HCT116 (cell line): Measurements from ENCODE around the gene CSN1S1. TPM values are rescaled to one million over a fixed set of nuclear protein-coding genes. Genes with fewer than 3 reads are reported as not detected.

ENCODE experiments used
- ATAC-seq: fragments of 200-7000 bp; cut with Tn5 transposase; 2 replicates; pipeline ENCODE4 v1.9.1; 2020; ENCODE audit warnings: mild to moderate bottlenecking, moderate library complexity
- BruUV-seq: library from RNA; stranded (reverse); fragments of 400-500 nt; replicated peaks from 2 replicates; lab custom pipeline; 2021; lab: Mats Ljungman, UMichigan
- CTCF ChIA-PET: fragments of 300-600 bp; sonication (Branson Sonifier 250); formaldehyde crosslinking; loops from one replicate; lab custom pipeline; 2021; ENCODE audit warnings: antibody characterized with exemption; lab: Charles Lee
- POLR2A ChIA-PET: fragments of 300-600, 350-600 bp; sonication (Branson Sonifier 250); formaldehyde crosslinking; loops from one replicate; lab custom pipeline; 2021; ENCODE audit warnings: antibody characterized with exemption; lab: Charles Lee
- RAD21 ChIA-PET, 2 experiments: fragments of 300-600 bp; sonication (Branson Sonifier 250); formaldehyde crosslinking; loops; one replicate each; lab custom pipeline; 2023; ENCODE audit warnings: low total read pairs in 2 of 2; ENCODE audit not compliant: uncharacterized antibody in 2 of 2, unreplicated experiment in 2 of 2, low non-redundant PET in 1 of 2; lab: Charles Lee
- DNase-seq: peaks from one replicate; pipeline ENCODE4 v3.0.0-alpha.2; 2010; ENCODE audit warnings: low read depth, low spot score
- H2AFZ ChIP-seq: fragments of 200-600 bp; shearing (Covaris generic), sonication (generic); 2 replicates; pipeline ENCODE4 v1.6.1; 2017; ENCODE audit warnings: low read depth, mixed run types, mixed read lengths, antibody characterized with exemption, low read length; ENCODE audit not compliant: poor library complexity, severe bottlenecking
- H3K27ac ChIP-seq: 2 replicates; pipeline ENCODE4 v1.5.1; 2012; ENCODE audit warnings: low read depth, low read length
- H3K27me3 ChIP-seq: fragments of 200-600 bp; sonication (generic); 2 replicates; pipeline ENCODE4 v1.6.1; 2016; ENCODE audit warnings: mixed run types, low read length, mixed read lengths; ENCODE audit not compliant: insufficient read depth
- H3K36me3 ChIP-seq, 2 experiments: fragments of 200-500 bp in 1 of 2; fragments of 200-600 bp in 1 of 2; sonication (Bioruptor generic) in 1 of 2; sonication (generic) in 1 of 2; 2 replicates each; pipeline versions ENCODE4 v1.5.1 to v1.6.1; 2014 to 2016; ENCODE audit warnings: low read length in 2 of 2, inconsistent platforms in 1 of 2, mixed read lengths in 1 of 2, mixed run types in 1 of 2; ENCODE audit not compliant: insufficient read depth in 2 of 2, control insufficient read depth in 1 of 2
- H3K4me1 ChIP-seq, 2 experiments: fragments of 200-600 bp in 1 of 2; sonication (generic) in 1 of 2; 2 replicates each; pipeline versions ENCODE4 v1.5.1 to v1.6.1; 2012 to 2017; ENCODE audit warnings: low read length in 2 of 2, inconsistent platforms in 1 of 2, mild to moderate bottlenecking in 1 of 2, mixed read lengths in 1 of 2, mixed run types in 1 of 2, moderate library complexity in 1 of 2; ENCODE audit not compliant: insufficient read depth in 2 of 2, control insufficient read depth in 1 of 2
- H3K4me2 ChIP-seq: fragments of 200-600 bp; sonication (generic); 2 replicates; pipeline ENCODE4 v1.6.1; 2017; ENCODE audit warnings: mixed run types, low read length, mixed read lengths
- H3K4me3 ChIP-seq, 2 experiments: fragments of 200-600 bp in 1 of 2; sonication (generic) in 1 of 2; replicated peaks in 1 of 2; 2 replicates each; pipeline ENCODE4 v1.5.1; 2011 to 2016; ENCODE audit warnings: low read length in 2 of 2, control low read depth in 1 of 2, low read depth in 1 of 2, mild to moderate bottlenecking in 1 of 2, mixed read lengths in 1 of 2, mixed run types in 1 of 2
- H3K79me2 ChIP-seq: fragments of 200-600 bp; sonication (generic); 2 replicates; pipeline ENCODE4 v1.6.1; 2017; ENCODE audit warnings: mild to moderate bottlenecking, mixed run types, low read length, moderate library complexity, mixed read lengths; ENCODE audit not compliant: insufficient read depth
- H3K9ac ChIP-seq: fragments of 200-600 bp; sonication (generic); 2 replicates; pipeline ENCODE4 v1.6.1; 2016; ENCODE audit warnings: low read length, mixed read lengths
- H3K9me2 ChIP-seq: fragments of 200-600 bp; sonication (generic), shearing (Covaris generic); 2 replicates; pipeline ENCODE4 v1.6.1; 2017; ENCODE audit warnings: mixed run types, mild to moderate bottlenecking, moderate library complexity; ENCODE audit not compliant: insufficient read depth
- H3K9me3 ChIP-seq, 2 experiments: fragments of 200-500 bp in 1 of 2; fragments of 200-600 bp in 1 of 2; sonication (Bioruptor generic) in 1 of 2; sonication (generic) in 1 of 2; 2 replicates each; pipeline ENCODE4 v1.6.1; 2014 to 2017; ENCODE audit warnings: low read length in 2 of 2, mixed read lengths in 2 of 2, inconsistent platforms in 1 of 2, low read depth in 1 of 2, mild to moderate bottlenecking in 1 of 2, mixed run types in 1 of 2, moderate library complexity in 1 of 2; ENCODE audit not compliant: control insufficient read depth in 1 of 2, insufficient read depth in 1 of 2
- H4K20me1 ChIP-seq: fragments of 200-600 bp; sonication (generic), shearing (Covaris generic); 2 replicates; pipeline ENCODE4 v1.6.1; 2017; ENCODE audit warnings: mixed run types, mild to moderate bottlenecking, moderate library complexity; ENCODE audit not compliant: insufficient read depth
- CEBPB ChIP-seq: IDR thresholded peaks from 2 replicates; pipeline ENCODE4 v1.6.1; 2012; ENCODE audit warnings: low read depth
- EGR1 ChIP-seq: IDR thresholded peaks from 2 replicates; pipeline ENCODE4 v1.6.1; 2012; ENCODE audit warnings: low read depth
- ELF1 ChIP-seq: IDR thresholded peaks from 2 replicates; pipeline ENCODE4 v1.6.1; 2012; ENCODE audit warnings: low read depth, borderline replicate concordance
- FOSL1 ChIP-seq: IDR thresholded peaks from 2 replicates; pipeline ENCODE4 v1.6.1; 2012; ENCODE audit warnings: low read depth
- JUND ChIP-seq: IDR thresholded peaks from 2 replicates; pipeline ENCODE4 v1.6.1; 2012
- MAX ChIP-seq: IDR thresholded peaks from 2 replicates; pipeline ENCODE4 v1.6.1; 2012
- POLR2AphosphoS5 ChIP-seq: IDR thresholded peaks from 2 replicates; pipeline ENCODE4 v1.6.1; 2011; ENCODE audit warnings: mild to moderate bottlenecking, low read depth, low read length, moderate library complexity
- REST ChIP-seq: IDR thresholded peaks from 2 replicates; pipeline ENCODE4 v1.6.1; 2012; ENCODE audit warnings: low read depth
- SIN3A ChIP-seq: IDR thresholded peaks from 2 replicates; pipeline ENCODE4 v1.6.1; 2012; ENCODE audit warnings: low read depth
- SRF ChIP-seq: IDR thresholded peaks from 2 replicates; pipeline ENCODE4 v1.6.1; 2012; ENCODE audit warnings: low read depth
- TCF7L2 ChIP-seq: IDR thresholded peaks from 2 replicates; pipeline ENCODE4 v1.7.0; 2011; ENCODE audit warnings: borderline replicate concordance, inconsistent platforms; ENCODE audit not compliant: insufficient read depth, insufficient read length; ENCODE audit errors: extremely low read depth
- YY1 ChIP-seq: IDR thresholded peaks from 2 replicates; pipeline ENCODE4 v1.6.1; 2011; ENCODE audit warnings: low read length, low read depth, moderate library complexity, mild to moderate bottlenecking; ENCODE audit not compliant: insufficient replicate concordance; ENCODE audit errors: extremely low read depth
- ZFX ChIP-seq: fragments of 450-650 bp; IDR thresholded peaks from 2 replicates; pipeline ENCODE4 v1.6.1; 2017
- ZNF274 ChIP-seq: fragments of 200-500 bp; sonication (Bioruptor generic); IDR thresholded peaks from 2 replicates; pipeline ENCODE4 v1.6.1; 2014; ENCODE audit warnings: mild to moderate bottlenecking, low read depth, low read length, inconsistent platforms
- intact Hi-C: fragments of 100-400 bp; cut with micrococcal nuclease; formaldehyde crosslinking; loops from 2 replicates; pipeline ENCODE4 v1.10.0; 2022
- total RNA-seq: library from RNA; stranded (reverse); gene quantifications from one replicate; pipeline ENCODE4 v1.2.1, GENCODE V29; 2021; ENCODE audit not compliant: unreplicated experiment
- TF ChIP-seq, protein P1 (sequence below): IDR thresholded peaks from 2 replicates; pipeline ENCODE4 v1.6.1; 2011; ENCODE audit warnings: mild to moderate bottlenecking, low read length, moderate library complexity; ENCODE audit not compliant: insufficient replicate concordance; ENCODE audit errors: extremely low read depth

Gene CSN1S1
- total RNA-seq, 1 experiment from 2014 or later: not detected

GRCh38 chr4:69986663-69987062 lies 55.8 kb downstream of the CSN1S1 start:
- no peak overlapping the region for H3K27ac ChIP-seq
- no peak overlapping the region for H3K4me3 ChIP-seq
- no peaks in the 10 kb centered on the region; the same call in 1 of the 2 replicates for H4K20me1 ChIP-seq
- H3K4me1 ChIP-seq: no peaks in the 10 kb centered on the region; a peak in 1 of 4 replicates
- intact Hi-C loops: no loop called here
- no peaks in the 10 kb centered on the region for H3K79me2 ChIP-seq
- H3K36me3 ChIP-seq: no peaks in the 10 kb centered on the region
- RAD21 ChIA-PET: no interaction called here
- POLR2A ChIA-PET: no interaction called here
- CTCF ChIA-PET: no interaction called here
- H2AFZ ChIP-seq: no peak overlapping the region
- no peaks in the 10 kb centered on the region for H3K27me3 ChIP-seq
- no peaks in the 10 kb centered on the region for H3K9me3 ChIP-seq
- H3K9ac ChIP-seq: no peak overlapping the region
- no peak for ATAC-seq
- no peak for TF ChIP-seq POLR2AphosphoS5
- no peak for TF ChIP-seq REST
- no peak for TF ChIP-seq FOSL1
- TF ChIP-seq ZNF274: no peak
- TF ChIP-seq JUND: no peak
- no peak for TF ChIP-seq YY1
- no peak for TF ChIP-seq TCF7L2
- TF ChIP-seq MAX: no peak
- TF ChIP-seq ZFX: no peak
- TF ChIP-seq EGR1: no peak
- no peak for TF ChIP-seq CEBPB
- TF ChIP-seq SIN3A: no peak
- TF ChIP-seq SRF: no peak
- TF ChIP-seq, protein P1, sequence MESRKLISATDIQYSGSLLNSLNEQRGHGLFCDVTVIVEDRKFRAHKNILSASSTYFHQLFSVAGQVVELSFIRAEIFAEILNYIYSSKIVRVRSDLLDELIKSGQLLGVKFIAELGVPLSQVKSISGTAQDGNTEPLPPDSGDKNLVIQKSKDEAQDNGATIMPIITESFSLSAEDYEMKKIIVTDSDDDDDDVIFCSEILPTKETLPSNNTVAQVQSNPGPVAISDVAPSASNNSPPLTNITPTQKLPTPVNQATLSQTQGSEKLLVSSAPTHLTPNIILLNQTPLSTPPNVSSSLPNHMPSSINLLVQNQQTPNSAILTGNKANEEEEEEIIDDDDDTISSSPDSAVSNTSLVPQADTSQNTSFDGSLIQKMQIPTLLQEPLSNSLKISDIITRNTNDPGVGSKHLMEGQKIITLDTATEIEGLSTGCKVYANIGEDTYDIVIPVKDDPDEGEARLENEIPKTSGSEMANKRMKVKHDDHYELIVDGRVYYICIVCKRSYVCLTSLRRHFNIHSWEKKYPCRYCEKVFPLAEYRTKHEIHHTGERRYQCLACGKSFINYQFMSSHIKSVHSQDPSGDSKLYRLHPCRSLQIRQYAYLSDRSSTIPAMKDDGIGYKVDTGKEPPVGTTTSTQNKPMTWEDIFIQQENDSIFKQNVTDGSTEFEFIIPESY: no peak
- no peak for TF ChIP-seq ELF1
- BruUV-seq: no TSS peak
- no peak for DNase-seq
- no peaks in the 10 kb centered on the region for H3K9me2 ChIP-seq
- no peak overlapping the region for H3K4me2 ChIP-seq
